KMS-11 (cell line): ENCODE results near the gene GLDC.

Experiments
- H2AFZ ChIP-seq: fragments of 200-600 bp; sonication (generic); 2 replicates; pipeline ENCODE4 v1.6.1; 2016; ENCODE audit warnings: antibody characterized with exemption, mixed run types, low read depth
- H3K27ac ChIP-seq: fragments of 200-600 bp; sonication (generic); 2 replicates; pipeline ENCODE4 v1.6.1; 2016; ENCODE audit warnings: mild to moderate bottlenecking, mixed run types
- H3K27me3 ChIP-seq: fragments of 200-600 bp; sonication (generic); 2 replicates; pipeline ENCODE4 v1.6.1; 2017; ENCODE audit warnings: mild to moderate bottlenecking, low read depth, mixed run types, moderate library complexity; ENCODE audit not compliant: insufficient read depth
- H3K36me3 ChIP-seq: fragments of 200-600 bp; sonication (generic); 2 replicates; pipeline ENCODE4 v1.6.1; 2017; ENCODE audit warnings: mild to moderate bottlenecking, mixed run types; ENCODE audit not compliant: insufficient read depth
- H3K4me1 ChIP-seq: fragments of 200-600 bp; sonication (generic); 2 replicates; pipeline ENCODE4 v1.6.1; 2016; ENCODE audit warnings: mild to moderate bottlenecking, low read depth, mixed run types; ENCODE audit not compliant: poor library complexity, severe bottlenecking
- H3K4me2 ChIP-seq: fragments of 200-600 bp; sonication (generic); 2 replicates; pipeline ENCODE4 v1.7.0; 2016; ENCODE audit warnings: mild to moderate bottlenecking, mixed run types
- H3K4me3 ChIP-seq: fragments of 200-600 bp; sonication (generic); IDR thresholded peaks from 2 replicates; pipeline ENCODE4 v1.6.1; 2017; ENCODE audit warnings: low read depth, low read length, mixed read lengths; ENCODE audit not compliant: insufficient read depth
- H3K79me2 ChIP-seq: fragments of 200-600 bp; sonication (generic); 2 replicates; pipeline ENCODE4 v1.6.1; 2016; ENCODE audit warnings: low read depth, mixed run types; ENCODE audit not compliant: insufficient read depth
- H3K9ac ChIP-seq: fragments of 200-600 bp; sonication (generic); 2 replicates; pipeline ENCODE4 v1.6.1; 2016; ENCODE audit warnings: mild to moderate bottlenecking, mixed run types
- H4K20me1 ChIP-seq: fragments of 200-600 bp; sonication (generic); 2 replicates; pipeline ENCODE4 v1.6.1; 2016; ENCODE audit warnings: mild to moderate bottlenecking, mixed run types; ENCODE audit not compliant: insufficient read depth
- CTCF ChIP-seq: fragments of 200-600 bp; sonication (generic); conservative IDR thresholded peaks from 2 replicates; pipeline ENCODE4 v1.6.1; 2017; ENCODE audit warnings: low read depth, mild to moderate bottlenecking, antibody characterized with exemption, low read length, moderate library complexity, mixed read lengths

GLDC gene

GRCh38 chr9:6592231-6592630 is 53.3 kb downstream of the GLDC start:
- Histone ChIP-seq H2AFZ (no peak overlapping the region), H3K36me3 (no peaks in the 10 kb centered on the region), H3K9ac (no peak overlapping the region), H4K20me1 (no peaks in the 10 kb centered on the region), H3K4me3 (no peak overlapping the region), H3K27me3 (no peaks in the 10 kb centered on the region), H3K27ac (no peak overlapping the region), H3K4me1 (peaks cover 22% of the 10 kb centered on the region), H3K79me2 (no peaks in the 10 kb centered on the region), H3K4me2 (no peak overlapping the region)
- no peak for TF ChIP-seq CTCF

GRCh38 chr9:6590772-6591384 is 54.7 kb downstream of the GLDC start:
- Histone ChIP-seq H3K79me2 (no peaks in the 10 kb centered on the region), H4K20me1 (no peaks in the 10 kb centered on the region), H3K27ac (no peak overlapping the region), H3K4me2 (no peak overlapping the region), H3K9ac (no peak overlapping the region), H3K4me3 (no peak overlapping the region), H3K36me3 (no peaks in the 10 kb centered on the region), H2AFZ (no peak overlapping the region), H3K27me3 (no peaks in the 10 kb centered on the region), H3K4me1 (peaks cover 8% of the 10 kb centered on the region)
- no peak for TF ChIP-seq CTCF

GRCh38 chr9:6590334-6590733 is 55.2 kb downstream of the GLDC start:
- no peak for TF ChIP-seq CTCF
- Histone ChIP-seq H3K4me2 (no peak overlapping the region), H3K27ac (no peak overlapping the region), H3K27me3 (no peaks in the 10 kb centered on the region), H2AFZ (no peak overlapping the region), H3K4me3 (no peak overlapping the region), H3K79me2 (no peaks in the 10 kb centered on the region), H3K36me3 (no peaks in the 10 kb centered on the region), H4K20me1 (no peaks in the 10 kb centered on the region), H3K4me1 (peaks cover 3% of the 10 kb centered on the region), H3K9ac (no peak overlapping the region)

- H3K4me1 ChIP-seq: no peaks in the 10 kb centered on the region
- H3K27ac ChIP-seq: no peak overlapping the region
- H2AFZ ChIP-seq: no peak overlapping the region
- H3K27me3 ChIP-seq: no peaks in the 10 kb centered on the region
- no peaks in the 10 kb centered on the region for H4K20me1 ChIP-seq
- H3K79me2 ChIP-seq: no peaks in the 10 kb centered on the region
- H3K4me2 ChIP-seq: no peak overlapping the region
- H3K4me3 ChIP-seq: no peak overlapping the region
- no peak overlapping the region for H3K9ac ChIP-seq
- no peaks in the 10 kb centered on the region for H3K36me3 ChIP-seq
- peak; percentile 64; the same call in 1 of the 2 replicates for TF ChIP-seq CTCF
These were observed 60.5 kb downstream of the GLDC start for GRCh38 chr9:6584881-6585597.
